H9 (cell line): ENCODE results near the gene P2RY14. TPM values are rescaled to one million over a fixed set of nuclear protein-coding genes. Genes with fewer than 3 reads are reported as not detected.

ENCODE experiments used
- DNase-seq: peaks from one replicate; pipeline ENCODE4 v3.0.0-alpha.2; 2017
- H2AFZ ChIP-seq: one replicate; pipeline ENCODE4 v1.6.1; 2013; ENCODE audit warnings: mild to moderate bottlenecking, low read length, control low read depth, moderate library complexity
- H2AK5ac ChIP-seq: 2 replicates; pipeline ENCODE4 v1.6.1; 2013; ENCODE audit warnings: low read length, control low read depth, mixed read lengths; ENCODE audit not compliant: insufficient read length
- H2BK120ac ChIP-seq: one replicate; pipeline ENCODE4 v1.6.1; 2013; ENCODE audit warnings: low read depth, mild to moderate bottlenecking, low read length, control low read depth, inconsistent platforms; ENCODE audit not compliant: poor library complexity, severe bottlenecking
- H2BK12ac ChIP-seq: 2 replicates; pipeline ENCODE4 v1.6.1; 2013; ENCODE audit warnings: low read length, control low read depth, mixed read lengths, low read depth; ENCODE audit not compliant: insufficient read length
- H2BK15ac ChIP-seq: 2 replicates; pipeline ENCODE4 v1.6.1; 2013; ENCODE audit warnings: low read depth, low read length, control low read depth
- H2BK20ac ChIP-seq: one replicate; pipeline ENCODE4 v1.6.1; 2013; ENCODE audit warnings: low read depth, mild to moderate bottlenecking, low read length, control low read depth, inconsistent platforms; ENCODE audit not compliant: poor library complexity, severe bottlenecking
- H2BK5ac ChIP-seq: 2 replicates; pipeline ENCODE4 v1.6.1; 2013; ENCODE audit warnings: low read length, control low read depth, mixed read lengths; ENCODE audit not compliant: insufficient read length
- H3K14ac ChIP-seq: 2 replicates; pipeline ENCODE4 v1.6.1; 2013; ENCODE audit warnings: low read length, control low read depth; ENCODE audit not compliant: insufficient read depth
- H3K18ac ChIP-seq: 2 replicates; pipeline ENCODE4 v1.6.1; 2013; ENCODE audit warnings: low read depth, mild to moderate bottlenecking, mixed read lengths, low read length, control low read depth; ENCODE audit not compliant: insufficient read length
- H3K23ac ChIP-seq: 2 replicates; pipeline ENCODE4 v1.6.1; 2013; ENCODE audit warnings: low read length, control low read depth, mixed read lengths, low read depth; ENCODE audit not compliant: insufficient read length
- H3K23me2 ChIP-seq: 2 replicates; pipeline ENCODE4 v1.6.1; 2013; ENCODE audit warnings: low read depth, mild to moderate bottlenecking, mixed read lengths, low read length, control low read depth; ENCODE audit not compliant: insufficient read length, poor library complexity, severe bottlenecking
- H3K27ac ChIP-seq: 2 replicates; pipeline ENCODE4 v1.5.1; 2013; ENCODE audit warnings: low read length, control low read depth, mixed read lengths, low read depth; ENCODE audit not compliant: insufficient read length
- H3K27me3 ChIP-seq: 2 replicates; pipeline ENCODE4 v1.6.1; 2013; ENCODE audit warnings: low read length, control low read depth, inconsistent platforms; ENCODE audit not compliant: insufficient read depth
- H3K4ac ChIP-seq: 2 replicates; pipeline ENCODE4 v1.6.1; 2013; ENCODE audit warnings: low read depth, mild to moderate bottlenecking, control low read depth, inconsistent platforms, low read length, moderate library complexity
- H3K4me1 ChIP-seq: 2 replicates; pipeline ENCODE4 v1.6.1; 2013; ENCODE audit warnings: low read length, control low read depth, inconsistent platforms; ENCODE audit not compliant: insufficient read depth
- H3K4me2 ChIP-seq: 2 replicates; pipeline ENCODE4 v1.6.1; 2013; ENCODE audit warnings: low read length, control low read depth, mixed read lengths; ENCODE audit not compliant: insufficient read length, insufficient read depth
- H3K56ac ChIP-seq: 2 replicates; pipeline ENCODE4 v1.6.1; 2013; ENCODE audit warnings: low read depth, mild to moderate bottlenecking, mixed read lengths, low read length, control low read depth; ENCODE audit not compliant: insufficient read length
- H3K79me1 ChIP-seq: 2 replicates; pipeline ENCODE4 v1.6.1; 2013; ENCODE audit warnings: low read depth, mild to moderate bottlenecking, moderate library complexity, low read length, control low read depth, inconsistent platforms; ENCODE audit not compliant: insufficient read depth, poor library complexity, severe bottlenecking
- H3K79me2 ChIP-seq: 2 replicates; pipeline ENCODE4 v1.6.1; 2013; ENCODE audit warnings: low read length, control low read depth, inconsistent platforms; ENCODE audit not compliant: insufficient read depth
- H3K9ac ChIP-seq: 2 replicates; pipeline ENCODE4 v1.6.1; 2013; ENCODE audit warnings: low read length, control low read depth, mixed read lengths; ENCODE audit not compliant: insufficient read length; ENCODE audit errors: extremely low read depth
- H3K9me3 ChIP-seq: one replicate; pipeline ENCODE4 v1.6.1; 2013; ENCODE audit warnings: low read depth, low read length, inconsistent platforms; ENCODE audit not compliant: control insufficient read depth
- H3T11ph ChIP-seq: one replicate; pipeline ENCODE4 v1.6.1; 2013; ENCODE audit warnings: mild to moderate bottlenecking, low read length, control low read depth, inconsistent platforms
- H4K20me1 ChIP-seq: one replicate; pipeline ENCODE4 v1.6.1; 2013; ENCODE audit not compliant: control insufficient read depth, insufficient read length, insufficient read depth
- H4K5ac ChIP-seq: 2 replicates; pipeline ENCODE4 v1.6.1; 2013; ENCODE audit warnings: low read depth, mild to moderate bottlenecking, mixed read lengths, low read length, control low read depth; ENCODE audit not compliant: insufficient read length
- H4K8ac ChIP-seq: replicated peaks from 2 replicates; pipeline ENCODE4 v1.6.1; 2013; ENCODE audit warnings: low read length, control low read depth, mixed read lengths, low read depth; ENCODE audit not compliant: insufficient read length
- H4K91ac ChIP-seq: 2 replicates; pipeline ENCODE4 v1.6.1; 2013; ENCODE audit warnings: low read depth, mild to moderate bottlenecking, moderate library complexity, mixed read lengths, low read length, control low read depth; ENCODE audit not compliant: insufficient read length
- H3K27ac Mint-ChIP-seq, 3 experiments: 2 replicates in 2 of 3; 3 replicates in 1 of 3; pipeline ENCODE4 v1.8.0; 2020 to 2021; ENCODE audit warnings: mixed read lengths in 3 of 3, mild to moderate bottlenecking in 1 of 3, moderate library complexity in 1 of 3
- H3K27me3 Mint-ChIP-seq: 2 replicates; pipeline ENCODE4 v1.8.0; 2021; ENCODE audit warnings: low read depth, mild to moderate bottlenecking, moderate library complexity, mixed read lengths
- H3K36me3 Mint-ChIP-seq, 3 experiments: 2 replicates in 2 of 3; 3 replicates in 1 of 3; pipeline ENCODE4 v1.8.0; 2020 to 2021; ENCODE audit warnings: low read depth in 3 of 3, mixed read lengths in 3 of 3; ENCODE audit not compliant: insufficient read depth in 1 of 3
- H3K4me1 Mint-ChIP-seq, 2 experiments: 2 replicates each; pipeline ENCODE4 v1.8.0; 2020; ENCODE audit warnings: mixed read lengths in 2 of 2
- H3K4me3 Mint-ChIP-seq, 2 experiments: 2 replicates in 1 of 2; 3 replicates in 1 of 2; pipeline ENCODE4 v1.8.0; 2020 to 2021; ENCODE audit warnings: mild to moderate bottlenecking in 2 of 2, mixed read lengths in 2 of 2, moderate library complexity in 1 of 2
- H3K9me3 Mint-ChIP-seq, 2 experiments: 2 replicates in 1 of 2; 3 replicates in 1 of 2; pipeline ENCODE4 v1.8.0; 2020; ENCODE audit warnings: mild to moderate bottlenecking in 2 of 2, mixed read lengths in 2 of 2, moderate library complexity in 1 of 2
- CTCF ChIP-seq: fragments of 200-600 bp; sonication (generic); conservative IDR thresholded peaks from 3 replicates; pipeline ENCODE4 v1.8.0; 2021; ENCODE audit warnings: antibody characterized with exemption, mild to moderate bottlenecking
- WGBS: extraction: QIAGEN DNeasy Blood & Tissue Kit; methylation state at CpG from one replicate; pipeline ENCODE4 v1.1.7; 2013; ENCODE audit warnings: missing lambda C conversion rate, low lambda C conversion rate, mixed read lengths; ENCODE audit not compliant: insufficient read length; ENCODE audit errors: extremely low coverage; 5-methylcytosine and 5-hydroxymethylcytosine counted together
- total RNA-seq: library from RNA; stranded (reverse); gene quantifications from 2 replicates; pipeline ENCODE4 v1.2.1, GENCODE V29; 2021

P2RY14 gene
- total RNA-seq, 1 experiment from 2014 or later = not detected

- Histone ChIP-seq H2AK5ac (no peak overlapping the region), H3K4me2 (no peak overlapping the region), H4K8ac (no peak overlapping the region), H4K20me1 (no peaks in the 10 kb centered on the region), H2BK5ac (no peak overlapping the region), H3K4me1 (no peaks in the 10 kb centered on the region), H3K27me3 (no peaks in the 10 kb centered on the region), H2AFZ (no peak overlapping the region), H4K91ac (no peak overlapping the region), H3K18ac (no peak overlapping the region), H3K14ac (no peak overlapping the region), H3K9ac (no peak overlapping the region), H3K27ac (no peak overlapping the region), H2BK15ac (no peak overlapping the region), H3K4ac (no peak overlapping the region), H3K23ac (no peak overlapping the region), H3K79me2 (no peaks in the 10 kb centered on the region), H2BK12ac (no peak overlapping the region), H3K23me2 (no peaks in the 10 kb centered on the region), H3K79me1 (no peaks in the 10 kb centered on the region), H3T11ph (no peak overlapping the region), H3K9me3 (no peaks in the 10 kb centered on the region), H2BK20ac (no peak overlapping the region), H2BK120ac (no peak overlapping the region), H3K56ac (no peak overlapping the region), H4K5ac (no peak overlapping the region)
- TF ChIP-seq CTCF = no peak
- no peak for DNase-seq
- Mint-ChIP-seq H3K4me3 (no peak overlapping the region), H3K4me1 (no peaks in the 10 kb centered on the region; a peak in 1 of 4 replicates), H3K36me3 (peaks cover 0 to 13% (median 6%) of the 10 kb centered on the region in 3 experiments; a peak in 3 of 7 replicates), H3K9me3 (no peaks in the 10 kb centered on the region), H3K27ac (no peak overlapping the region), H3K27me3 (no peaks in the 10 kb centered on the region)
- WGBS = no CpG with 5 or more reads among the region's 7 CpGs
Observed at GRCh38 chr3:151165226-151165625, 113.1 kb downstream of the P2RY14 start.

Other genes starting within 250 kb of the P2RY14 start
- gene MED12L, start 192.9 kb downstream of the P2RY14 start, total RNA-seq = 14.9 and 16.4 TPM in 2 replicates
- gene GPR171, start 75.3 kb downstream of the P2RY14 start, total RNA-seq = not detected in 2 replicates
- 0.18 and 0.33 TPM in 2 replicates for gene GPR87, start 38.3 kb upstream of the P2RY14 start, total RNA-seq
- gene P2RY13, start 51.0 kb upstream of the P2RY14 start, total RNA-seq = not detected in 2 replicates
- not detected in 2 replicates for gene P2RY12, start 106.2 kb upstream of the P2RY14 start, total RNA-seq
- gene IGSF10, start 182.5 kb upstream of the P2RY14 start, total RNA-seq = 0.13 and 0.20 TPM in 2 replicates